Measurements from ENCODE around the gene B4GALNT4.
"Not testable (repeated sequence)": the region's sequence is repeated elsewhere in the genome, so short reads cannot be mapped to it uniquely, and the experiment has no call there.

The B4GALNT4 gene

GRCh38 chr11:391117-392017, 22.1 kb downstream of the B4GALNT4 start:
- DNase-seq (ENCODE audit: low read depth in 3 of 3, low spot score in 1 of 3) = no peak

GRCh38 chr11:392102-392777, 22.9 kb downstream of the B4GALNT4 start:
- no peak for DNase-seq (ENCODE audit: low read depth in 3 of 3, low spot score in 1 of 3)

GRCh38 chr11:393219-394033, 24.1 kb downstream of the B4GALNT4 start:
- no peak for DNase-seq (ENCODE audit: low read depth in 3 of 3, low spot score in 1 of 3)

GRCh38 chr11:394034-394857, 24.9 kb downstream of the B4GALNT4 start, which contains the start of gene PKP3:
PKP3 (plus strand) TSS chr11:394209; CDS start chr11:394293, 84 bp downstream.
- DNase-seq (ENCODE audit: low read depth in 3 of 3, low spot score in 1 of 3) = no peak

GRCh38 chr11:394858-395655, 25.8 kb downstream of the B4GALNT4 start:
- DNase-seq (ENCODE audit: low read depth in 3 of 3, low spot score in 1 of 3) = no peak

GRCh38 chr11:395866-396265, 26.6 kb downstream of the B4GALNT4 start:
- DNase-seq (ENCODE audit: low read depth in 3 of 3, low spot score in 1 of 3) = no peak

- no peak for DNase-seq (ENCODE audit: low read depth in 3 of 3, low spot score in 1 of 3)
Measured at GRCh38 chr11:396511-396947, 27.2 kb downstream of the B4GALNT4 start.

- DNase-seq (ENCODE audit: low read depth in 3 of 3, low spot score in 1 of 3) = no peak
Measured at GRCh38 chr11:396948-397548, 27.7 kb downstream of the B4GALNT4 start.

- DNase-seq (ENCODE audit: low read depth in 3 of 3, low spot score in 1 of 3) = no peak
Measured at GRCh38 chr11:398826-399225, 29.5 kb downstream of the B4GALNT4 start.

GRCh38 chr11:399731-400211, 30.5 kb downstream of the B4GALNT4 start:
- DNase-seq (ENCODE audit: low read depth in 3 of 3, low spot score in 1 of 3) = no peak

- DNase-seq (ENCODE audit: low read depth in 3 of 3, low spot score in 1 of 3) = no peak
Measured at GRCh38 chr11:400241-400689, 31.0 kb downstream of the B4GALNT4 start.

- DNase-seq (ENCODE audit: low read depth in 3 of 3, low spot score in 1 of 3) = not testable (repeated sequence)
Measured at GRCh38 chr11:401196-401595, 31.9 kb downstream of the B4GALNT4 start.

GRCh38 chr11:403021-403760, 33.9 kb downstream of the B4GALNT4 start:
- no peak for DNase-seq (ENCODE audit: low read depth in 3 of 3, low spot score in 1 of 3)

- DNase-seq (ENCODE audit: low read depth in 3 of 3, low spot score in 1 of 3) = no peak
Measured at GRCh38 chr11:403761-404431, 34.6 kb downstream of the B4GALNT4 start.

- no peak for DNase-seq (ENCODE audit: low read depth in 3 of 3, low spot score in 1 of 3)
Measured at GRCh38 chr11:404551-405264, 35.4 kb downstream of the B4GALNT4 start.

GRCh38 chr11:405323-405953, 36.1 kb downstream of the B4GALNT4 start:
- no peak for DNase-seq (ENCODE audit: low read depth in 3 of 3, low spot score in 1 of 3)

All from stimulated activated CD4-positive, alpha-beta T cell treated with anti-CD3 and anti-CD28 coated beads, TNF-alpha, amount 100 ng/mL, for 1 hour (primary cell).